Cardiac fibroblast (primary cell): ENCODE results near the gene PRDM1.

Experiments used
- DNase-seq, 2 donors: peaks; one replicate each; pipeline versions ENCODE4 v3.0.0 to v3.0.0-alpha.2; 2010; ENCODE audit warnings: low read depth in 2 of 2
- H3K4me3 ChIP-seq, 2 donors: replicated peaks in 1 of 2; 1 replicate in 1 of 2; 2 replicates in 1 of 2; pipeline ENCODE4 v1.5.1; 2011; ENCODE audit warnings: low read depth in 2 of 2, low read length in 2 of 2, mild to moderate bottlenecking in 2 of 2, moderate library complexity in 1 of 2
- CTCF ChIP-seq: IDR thresholded peaks from one replicate; pipeline ENCODE4 v1.5.1; 2011; ENCODE audit warnings: low read depth, mild to moderate bottlenecking, low read length, inconsistent platforms

PRDM1 gene

GRCh38 chr6:106122938-106123656 lies 37.0 kb downstream of the PRDM1 start:
- no peak for TF ChIP-seq CTCF
- H3K4me3 ChIP-seq, result no peak overlapping the region
- no peak for DNase-seq

GRCh38 chr6:106124015-106124414 lies 37.9 kb downstream of the PRDM1 start:
- DNase-seq, result no peak
- no peak overlapping the region for H3K4me3 ChIP-seq
- TF ChIP-seq CTCF, result no peak

GRCh38 chr6:106124437-106125430 lies 38.6 kb downstream of the PRDM1 start:
- no peak for DNase-seq
- no peak for TF ChIP-seq CTCF
- no peak overlapping the region for H3K4me3 ChIP-seq

GRCh38 chr6:106125925-106126435 lies 39.8 kb downstream of the PRDM1 start:
- no peak for TF ChIP-seq CTCF
- DNase-seq, result no peak
- H3K4me3 ChIP-seq, result no peak overlapping the region

GRCh38 chr6:106126482-106126881 lies 40.3 kb downstream of the PRDM1 start:
- H3K4me3 ChIP-seq, result no peak overlapping the region

More at GRCh38 chr6:106126482-106126881, 40.3 kb downstream of the PRDM1 start:
- no peak for TF ChIP-seq CTCF
- DNase-seq, result no peak
